Measurements from ENCODE around the gene APOF. TPM values are rescaled to one million over a fixed set of nuclear protein-coding genes. Genes with fewer than 3 reads are reported as not detected.
"Not testable (repeated sequence)": the region's sequence is repeated elsewhere in the genome, so short reads cannot be mapped to it uniquely, and the experiment has no call there.

The APOF gene
- total RNA-seq, 1 donor from 2014 or later: not detected

GRCh38 chr12:56335527-56335926, 27.1 kb downstream of the APOF start:
- intact Hi-C loops (cut with DNase I): loop anchor here (2.0 kb wide), 1 partner anchor 25 kb away; the partner anchor contains the start of gene STAT2
- not testable (repeated sequence) for DNase-seq (ENCODE audit: low spot score)

GRCh38 chr12:56334490-56334793, 28.2 kb downstream of the APOF start:
- intact Hi-C loops (cut with DNase I): loop anchor here (2.0 kb wide), 1 partner anchor 26 kb away; the partner anchor contains the start of gene STAT2
- no peak for DNase-seq (ENCODE audit: low spot score)

- intact Hi-C loops (cut with DNase I): loop anchor here (2.0 kb wide), 1 partner anchor 27 kb away; the partner anchor contains the start of gene STAT2
- DNase-seq (ENCODE audit: low spot score): peak; percentile 96
Observed at GRCh38 chr12:56333679-56334489, 28.8 kb downstream of the APOF start, which contains the start of gene PAN2. Gene PAN2 (minus strand): TSS chr12:56334000. CDS start chr12:56333094, 906 bp downstream.

GRCh38 chr12:56333197-56333678, 29.4 kb downstream of the APOF start:
- DNase-seq (ENCODE audit: low spot score): no peak
- intact Hi-C loops (cut with DNase I): no loop called here

- no peak for DNase-seq (ENCODE audit: low spot score)
- intact Hi-C loops (cut with DNase I): no loop called here
Observed at GRCh38 chr12:56332512-56333196, 30.0 kb downstream of the APOF start.

GRCh38 chr12:56330936-56331490, 31.6 kb downstream of the APOF start:
- no peak for DNase-seq (ENCODE audit: low spot score)
- intact Hi-C loops (cut with DNase I): no loop called here

GRCh38 chr12:56326533-56326932, 36.1 kb downstream of the APOF start:
- intact Hi-C loops (cut with DNase I): loop anchor here (10.0 kb wide), 1 partner anchor 288 kb away; no protein-coding TSS in a partner anchor
- DNase-seq (ENCODE audit: low spot score): no peak

- no peak for DNase-seq (ENCODE audit: low spot score)
- intact Hi-C loops (cut with DNase I): loop anchor here (10.0 kb wide), 1 partner anchor 289 kb away; no protein-coding TSS in a partner anchor
Observed at GRCh38 chr12:56326126-56326525, 36.5 kb downstream of the APOF start.

- intact Hi-C loops (cut with DNase I): loop anchor here (10.0 kb wide), 1 partner anchor 291 kb away; no protein-coding TSS in a partner anchor
- no peak for DNase-seq (ENCODE audit: low spot score)
Observed at GRCh38 chr12:56324206-56324605, 38.5 kb downstream of the APOF start.

- intact Hi-C loops (cut with DNase I): loop anchor here (10.0 kb wide), 1 partner anchor 293 kb away; no protein-coding TSS in a partner anchor
- DNase-seq (ENCODE audit: low spot score): not testable (repeated sequence)
Observed at GRCh38 chr12:56321610-56322009, 41.0 kb downstream of the APOF start.

- DNase-seq (ENCODE audit: low spot score): no peak
- intact Hi-C loops (cut with DNase I): loop anchor here (10.0 kb wide), 1 partner anchor 294 kb away; no protein-coding TSS in a partner anchor
Observed at GRCh38 chr12:56321027-56321426, 41.6 kb downstream of the APOF start.

GRCh38 chr12:56317675-56318074, 45.0 kb downstream of the APOF start:
- intact Hi-C loops (cut with DNase I): loop anchor here (5.0 kb wide), 2 partner anchors 150 to 200 kb away; partner anchors contain the start of genes RPL41, SPRYD4 and ZC3H10

GRCh38 chr12:56315622-56316473, 46.8 kb downstream of the APOF start, which contains the start of gene CNPY2:
Gene CNPY2 (minus strand): TSS chr12:56315988. CDS start chr12:56315217, 771 bp downstream.
- intact Hi-C loops (cut with DNase I): loop anchor here (1.0 to 5.0 kb wide), 3 partner anchors 44 to 199 kb away; partner anchors contain the start of genes RPL41, SPRYD4, STAT2 and ZC3H10
- peak; percentile 95 for DNase-seq (ENCODE audit: low spot score)

More at GRCh38 chr12:56317675-56318074, 45.0 kb downstream of the APOF start:
- DNase-seq (ENCODE audit: low spot score): no peak

- intact Hi-C loops (cut with DNase I): loop anchor here (5.0 kb wide), 2 partner anchors 152 to 198 kb away; partner anchors contain the start of genes RPL41, SPRYD4 and ZC3H10
Observed at GRCh38 chr12:56315249-56315621, 47.4 kb downstream of the APOF start.

GRCh38 chr12:56311003-56311402, 51.7 kb downstream of the APOF start:
- DNase-seq (ENCODE audit: low spot score): no peak
- intact Hi-C loops (cut with DNase I): no loop called here

More at GRCh38 chr12:56315249-56315621, 47.4 kb downstream of the APOF start:
- DNase-seq (ENCODE audit: low spot score): no peak

Measured in cardiac septum (tissue), 1 donor.